Measurements from ENCODE around the gene PRSS53. TPM values are rescaled to one million over a fixed set of nuclear protein-coding genes. Genes with fewer than 3 reads are reported as not detected.

The PRSS53 gene
- total RNA-seq, 1 donor from 2014 or later: 5.1 TPM

- H3K9me3 Mint-ChIP-seq: peaks cover 5% of the 10 kb centered on the region
- TF ChIP-seq, protein P1, sequence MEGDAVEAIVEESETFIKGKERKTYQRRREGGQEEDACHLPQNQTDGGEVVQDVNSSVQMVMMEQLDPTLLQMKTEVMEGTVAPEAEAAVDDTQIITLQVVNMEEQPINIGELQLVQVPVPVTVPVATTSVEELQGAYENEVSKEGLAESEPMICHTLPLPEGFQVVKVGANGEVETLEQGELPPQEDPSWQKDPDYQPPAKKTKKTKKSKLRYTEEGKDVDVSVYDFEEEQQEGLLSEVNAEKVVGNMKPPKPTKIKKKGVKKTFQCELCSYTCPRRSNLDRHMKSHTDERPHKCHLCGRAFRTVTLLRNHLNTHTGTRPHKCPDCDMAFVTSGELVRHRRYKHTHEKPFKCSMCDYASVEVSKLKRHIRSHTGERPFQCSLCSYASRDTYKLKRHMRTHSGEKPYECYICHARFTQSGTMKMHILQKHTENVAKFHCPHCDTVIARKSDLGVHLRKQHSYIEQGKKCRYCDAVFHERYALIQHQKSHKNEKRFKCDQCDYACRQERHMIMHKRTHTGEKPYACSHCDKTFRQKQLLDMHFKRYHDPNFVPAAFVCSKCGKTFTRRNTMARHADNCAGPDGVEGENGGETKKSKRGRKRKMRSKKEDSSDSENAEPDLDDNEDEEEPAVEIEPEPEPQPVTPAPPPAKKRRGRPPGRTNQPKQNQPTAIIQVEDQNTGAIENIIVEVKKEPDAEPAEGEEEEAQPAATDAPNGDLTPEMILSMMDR (conservative IDR thresholded peaks at IDR 0.05): no peak
- DNase-seq (ENCODE audit: extremely low spot score, unreplicated experiment): no peak
- H3K27me3 Mint-ChIP-seq: peaks cover 4% of the 10 kb centered on the region
- H3K36me3 Mint-ChIP-seq: no peaks in the 10 kb centered on the region
- H3K4me3 Mint-ChIP-seq: no peak overlapping the region
- H3K4me1 Mint-ChIP-seq (ENCODE audit: unreplicated experiment): peaks cover 4% of the 10 kb centered on the region
- no peak overlapping the region for H3K27ac Mint-ChIP-seq
Observed at GRCh38 chr16:31099860-31100638, 11.3 kb upstream of the PRSS53 start.

- Mint-ChIP-seq H3K36me3 (no peaks in the 10 kb centered on the region), H3K27ac (peak within 1 kb of the TSS; percentile 92), H3K27me3 (no peaks in the 10 kb centered on the region), H3K4me1 (ENCODE audit: unreplicated experiment) (peaks cover 11% of the 10 kb centered on the region), H3K4me3 (peak within 1 kb of the TSS; percentile 95), H3K9me3 (peaks cover 5% of the 10 kb centered on the region)
- TF ChIP-seq, protein P1 (conservative IDR thresholded peaks at IDR 0.05): no peak
- peak; percentile 95 for DNase-seq (ENCODE audit: extremely low spot score, unreplicated experiment)
Observed at GRCh38 chr16:31094424-31095120, 5.8 kb upstream of the PRSS53 start, which contains the start of gene VKORC1. Gene VKORC1, minus strand, starts transcription at chr16:31094797. Its CDS starts 68 bp downstream, at chr16:31094729.

DNA sequence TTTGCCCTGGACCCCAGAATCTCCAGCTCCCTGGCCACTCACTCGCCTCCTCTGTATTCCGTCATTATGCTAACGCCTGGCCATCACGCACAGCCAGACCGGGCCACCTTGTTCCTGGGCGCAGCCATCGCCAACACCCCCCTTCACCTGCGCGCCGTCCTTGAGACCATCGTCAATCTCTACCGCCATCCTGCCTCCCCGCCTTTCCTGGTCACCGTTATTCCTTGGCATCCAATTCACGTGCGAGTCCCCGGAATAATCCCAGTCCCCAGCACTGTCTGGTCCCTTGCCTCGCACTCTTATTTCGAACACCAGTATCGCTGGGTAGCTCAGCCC, 5.3 kb upstream of the PRSS53 start:
- TF ChIP-seq, protein P1 (conservative IDR thresholded peaks at IDR 0.05): no peak
- Mint-ChIP-seq H3K36me3 (no peaks in the 10 kb centered on the region), H3K4me1 (ENCODE audit: unreplicated experiment) (peaks cover 11% of the 10 kb centered on the region), H3K27ac (peak overlapping the region; percentile 92), H3K27me3 (no peaks in the 10 kb centered on the region), H3K9me3 (peaks cover 5% of the 10 kb centered on the region), H3K4me3 (peak overlapping the region; percentile 95)
- DNase-seq (ENCODE audit: extremely low spot score, unreplicated experiment): no peak

- Mint-ChIP-seq H3K27me3 (no peaks in the 10 kb centered on the region), H3K4me1 (ENCODE audit: unreplicated experiment) (peaks cover 11% of the 10 kb centered on the region), H3K27ac (peak overlapping the region; percentile 39), H3K9me3 (peaks cover 5% of the 10 kb centered on the region), H3K4me3 (peak overlapping the region; percentile 95), H3K36me3 (no peaks in the 10 kb centered on the region)
- TF ChIP-seq, protein P1 (conservative IDR thresholded peaks at IDR 0.05): no peak
- DNase-seq (ENCODE audit: extremely low spot score, unreplicated experiment): no peak
Observed at GRCh38 chr16:31093132-31093703, 4.5 kb upstream of the PRSS53 start.

DNA sequence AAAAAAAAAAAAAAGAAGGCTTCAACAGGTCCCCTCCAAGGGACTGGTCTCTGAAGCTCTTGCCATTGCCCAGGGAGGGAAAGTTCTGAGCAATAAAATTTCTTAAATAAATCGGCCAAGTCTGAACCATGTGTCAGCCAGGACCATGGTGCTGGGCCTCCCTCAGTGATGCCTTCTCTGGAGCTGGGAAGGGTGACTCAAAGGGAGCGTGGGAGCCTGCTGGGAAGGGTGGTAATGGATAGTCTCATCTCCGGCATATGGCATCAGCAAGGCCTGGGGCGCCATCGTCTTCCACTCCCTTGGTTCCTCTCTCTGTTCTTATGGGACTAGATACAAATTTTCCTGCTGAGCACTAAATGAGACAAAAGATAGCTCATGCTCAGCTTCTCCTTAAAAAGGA, 3.6 kb upstream of the PRSS53 start:
- H3K27ac Mint-ChIP-seq: no peak overlapping the region
- peaks cover 11% of the 10 kb centered on the region for H3K4me1 Mint-ChIP-seq (ENCODE audit: unreplicated experiment)
- H3K36me3 Mint-ChIP-seq: no peaks in the 10 kb centered on the region
- H3K4me3 Mint-ChIP-seq: peak overlapping the region; percentile 47
- peaks cover 5% of the 10 kb centered on the region for H3K9me3 Mint-ChIP-seq
- H3K27me3 Mint-ChIP-seq: no peaks in the 10 kb centered on the region
- DNase-seq (ENCODE audit: extremely low spot score, unreplicated experiment): no peak
- TF ChIP-seq, protein P1 (conservative IDR thresholded peaks at IDR 0.05): no peak
